Hematopoietic multipotent progenitor cell treated with erythropoietin and hydrocortisone succinate and interleukin-3 and kit ligand, for 4 days (in vitro differentiated cells): Measurements from ENCODE around the gene FAM240A.
A peak's percentile ranks its signal among the peaks of the same experiment; 100 is the strongest.
"Not testable (repeated sequence)": the region's sequence is repeated elsewhere in the genome, so short reads cannot be mapped to it uniquely, and the experiment has no call there.

Experiments used
- DNase-seq: peaks from one replicate; pipeline ENCODE4 v3.0.0-alpha.2; 2015

The FAM240A gene

DNA sequence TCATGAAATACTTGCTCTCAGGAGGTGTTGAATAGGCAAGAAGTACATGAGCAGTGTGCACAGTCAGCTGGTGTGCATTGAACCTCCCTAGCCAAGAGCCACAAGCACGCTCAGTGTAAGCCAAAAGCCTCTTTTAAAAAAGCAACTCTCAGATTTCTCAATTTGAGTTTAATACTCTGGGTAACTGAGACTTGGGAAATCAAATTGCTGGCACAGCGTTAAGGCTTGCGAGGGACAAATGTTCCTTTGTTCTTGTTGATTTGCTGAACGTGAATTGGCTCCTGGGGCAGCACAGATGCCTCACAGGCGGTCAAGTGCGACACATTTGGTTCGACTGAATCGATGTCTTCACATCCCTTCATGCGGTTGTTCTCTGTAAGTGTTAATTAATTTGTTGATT lies at the start of gene FAM240A:
TSS of gene FAM240A (plus strand) at position 202 of the 400 bp plus-strand sequence. CDS start at position 361, 159 bp downstream.
- no peak for DNase-seq

DNA sequence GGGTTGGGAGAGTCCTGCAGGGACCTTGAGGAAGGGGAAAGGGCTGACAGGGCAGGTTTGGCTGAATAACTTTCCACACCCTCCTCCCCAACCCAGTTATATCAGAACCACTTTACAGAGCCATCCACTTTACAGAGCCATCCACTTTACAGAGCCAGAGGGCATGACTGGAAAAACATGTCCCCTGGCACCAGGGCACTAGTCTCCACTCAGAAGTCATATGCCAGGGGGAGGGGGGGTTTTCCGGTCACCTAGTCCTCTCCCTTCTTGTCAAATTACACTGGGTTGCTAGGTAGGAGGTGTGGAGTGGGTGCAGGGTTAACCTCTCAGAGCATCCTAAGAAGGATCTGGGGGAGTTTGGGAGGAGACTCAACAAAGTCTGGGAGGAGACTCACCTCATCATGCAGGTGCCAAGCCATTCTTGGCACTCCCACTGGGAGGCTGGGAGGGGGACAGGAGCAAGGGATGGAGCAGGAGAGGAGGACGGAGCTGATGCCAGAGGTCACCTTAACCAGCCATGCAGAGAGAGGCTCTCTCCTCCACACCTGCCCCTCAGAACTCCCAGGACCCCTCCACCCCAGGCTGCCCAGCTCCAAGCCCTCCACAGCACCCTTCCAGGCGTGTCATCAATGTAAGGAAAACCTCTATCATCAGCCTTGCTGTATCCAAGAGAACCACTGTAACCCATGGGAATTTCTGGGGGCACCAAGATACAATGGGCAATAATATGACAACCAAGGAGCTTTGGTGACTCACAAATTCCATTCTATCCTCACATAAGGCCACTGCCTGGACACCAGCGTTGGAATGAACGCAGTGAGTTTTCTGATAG lies 47.9 kb upstream of the FAM240A start:
- DNase-seq: no peak

DNA sequence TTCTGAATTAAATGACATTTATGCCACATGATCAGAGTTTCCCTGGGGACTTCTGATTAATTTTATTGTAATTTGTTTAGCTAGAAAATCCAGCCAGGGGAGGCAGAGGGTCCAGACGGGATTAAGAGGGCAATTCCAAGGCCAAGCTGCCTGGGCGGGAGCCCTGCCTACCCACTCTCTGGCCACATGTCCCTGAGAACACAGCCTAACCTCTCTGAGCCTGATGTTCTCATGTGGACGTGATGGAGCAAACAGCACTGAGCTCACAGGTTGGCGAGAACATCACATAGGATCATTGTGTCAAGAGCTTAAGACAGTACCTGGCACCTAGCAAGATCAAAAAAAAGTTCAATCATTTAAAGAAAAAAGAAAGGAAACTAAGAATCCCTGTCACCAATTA lies 47.2 kb upstream of the FAM240A start:
- no peak for DNase-seq

DNA sequence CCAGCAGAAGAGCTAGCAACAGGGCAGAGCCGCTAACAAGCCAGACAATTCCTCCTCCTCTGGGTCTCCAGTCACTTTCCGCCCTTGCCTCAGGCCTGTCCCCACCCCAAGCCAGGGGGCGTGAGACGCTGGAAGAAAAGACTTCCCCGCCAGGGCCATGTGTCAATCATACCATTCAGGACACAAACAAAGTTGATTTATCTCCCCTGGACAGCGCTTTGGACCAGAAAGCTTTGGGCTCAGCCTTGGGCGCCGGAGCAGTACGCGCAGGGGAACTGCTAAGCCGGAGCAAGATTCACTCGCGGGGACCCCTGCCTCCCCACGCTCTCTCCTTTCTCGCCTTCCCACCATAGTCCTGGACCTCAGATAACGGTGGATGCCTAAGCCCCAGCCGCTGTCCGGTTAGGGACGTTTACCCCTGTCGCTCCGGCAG lies 46.7 kb upstream of the FAM240A start:
- DNase-seq: peak; percentile 57

DNA sequence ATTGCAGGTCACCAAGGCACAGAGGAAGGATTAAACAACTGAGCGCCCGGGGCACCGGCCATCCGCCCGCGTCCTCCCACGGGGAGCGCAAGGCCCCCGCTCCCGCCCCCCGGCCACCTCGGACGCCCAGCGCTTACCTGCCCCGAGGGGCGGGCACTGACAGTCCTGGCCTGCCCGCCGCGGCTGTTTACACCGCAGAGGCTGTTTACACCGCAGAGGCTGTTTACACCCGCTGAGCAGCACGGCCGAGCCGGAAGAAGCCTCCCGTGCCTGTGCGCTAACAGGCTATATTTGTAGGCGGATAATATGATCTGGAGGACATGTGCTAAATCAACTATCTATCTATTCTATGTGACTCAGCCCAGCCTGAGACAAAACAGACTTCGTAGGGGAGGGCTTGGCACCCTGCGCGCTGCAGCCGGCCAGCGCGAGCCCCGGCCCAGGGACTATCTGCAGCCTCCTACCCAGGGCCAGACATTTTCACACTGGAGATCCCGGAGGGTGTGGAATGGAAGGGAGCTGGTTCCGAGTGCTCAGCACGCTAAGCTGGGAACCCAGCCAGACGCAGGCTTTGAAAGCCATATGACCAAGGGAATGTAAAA lies 46.2 kb upstream of the FAM240A start, which contains the start of gene LRRC2:
TSS of gene LRRC2 (minus strand) at position 263 of the 602 bp plus-strand sequence. CDS start 14,711 bp downstream, outside the sequence.
- peak; percentile 65 for DNase-seq

DNA sequence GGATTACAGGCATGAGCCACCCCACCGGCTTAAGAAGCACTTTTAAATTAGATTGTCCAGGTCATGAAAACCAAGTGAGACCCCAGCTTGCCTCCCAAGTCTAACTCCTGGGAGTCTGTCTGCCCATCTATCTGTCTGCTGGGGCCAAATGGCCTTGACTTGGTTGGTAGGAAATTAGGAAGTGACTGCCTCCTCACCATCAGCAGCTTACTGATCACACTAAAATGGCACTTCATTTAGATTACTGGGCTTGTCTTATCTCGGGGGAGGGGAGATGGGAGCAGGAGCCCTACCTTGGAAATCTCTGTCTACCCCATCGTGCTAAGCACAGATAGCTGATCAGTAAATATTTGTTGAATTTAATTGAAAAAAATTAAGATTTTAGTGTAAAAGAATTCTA lies 40.6 kb upstream of the FAM240A start:
- DNase-seq: no peak

DNA sequence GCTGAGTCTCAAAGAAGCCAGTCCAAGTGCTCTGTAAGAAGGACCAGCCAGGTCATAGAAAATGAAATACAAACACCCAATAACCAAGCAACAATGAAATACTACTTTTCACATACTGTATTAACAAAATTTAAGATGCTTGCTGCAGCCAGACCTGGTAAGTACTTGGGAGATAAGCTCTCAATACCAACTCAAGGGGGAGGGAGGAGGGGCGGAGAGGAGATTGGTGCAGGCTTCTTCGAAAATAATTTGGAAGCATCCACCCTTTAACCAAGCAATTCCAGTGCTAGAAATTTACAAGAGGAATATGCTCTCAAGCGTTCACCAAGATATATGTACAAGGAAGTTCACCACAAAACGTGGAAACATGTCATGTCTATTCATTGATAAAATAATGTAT lies 38.6 kb upstream of the FAM240A start:
- no peak for DNase-seq

DNA sequence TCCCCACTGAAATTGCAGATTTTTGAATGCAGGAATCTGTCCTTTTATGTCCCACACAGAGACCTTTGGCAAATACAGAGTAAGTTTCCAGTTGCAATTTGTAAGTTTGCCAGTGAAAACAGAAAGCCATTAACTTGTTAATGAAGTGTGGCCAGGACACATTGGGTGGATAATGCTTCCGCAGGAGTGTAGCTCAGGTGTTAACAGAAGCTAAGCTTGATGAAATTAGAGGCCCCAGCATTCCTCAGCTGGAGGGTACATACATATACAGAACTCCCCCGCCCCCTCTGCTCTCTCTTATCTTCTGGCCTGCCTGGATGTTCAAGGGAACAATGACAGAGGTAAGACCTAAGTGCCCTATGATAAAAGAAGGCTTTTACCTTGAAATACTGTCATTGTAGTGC lies 38.1 kb upstream of the FAM240A start:
- DNase-seq: no peak

DNA sequence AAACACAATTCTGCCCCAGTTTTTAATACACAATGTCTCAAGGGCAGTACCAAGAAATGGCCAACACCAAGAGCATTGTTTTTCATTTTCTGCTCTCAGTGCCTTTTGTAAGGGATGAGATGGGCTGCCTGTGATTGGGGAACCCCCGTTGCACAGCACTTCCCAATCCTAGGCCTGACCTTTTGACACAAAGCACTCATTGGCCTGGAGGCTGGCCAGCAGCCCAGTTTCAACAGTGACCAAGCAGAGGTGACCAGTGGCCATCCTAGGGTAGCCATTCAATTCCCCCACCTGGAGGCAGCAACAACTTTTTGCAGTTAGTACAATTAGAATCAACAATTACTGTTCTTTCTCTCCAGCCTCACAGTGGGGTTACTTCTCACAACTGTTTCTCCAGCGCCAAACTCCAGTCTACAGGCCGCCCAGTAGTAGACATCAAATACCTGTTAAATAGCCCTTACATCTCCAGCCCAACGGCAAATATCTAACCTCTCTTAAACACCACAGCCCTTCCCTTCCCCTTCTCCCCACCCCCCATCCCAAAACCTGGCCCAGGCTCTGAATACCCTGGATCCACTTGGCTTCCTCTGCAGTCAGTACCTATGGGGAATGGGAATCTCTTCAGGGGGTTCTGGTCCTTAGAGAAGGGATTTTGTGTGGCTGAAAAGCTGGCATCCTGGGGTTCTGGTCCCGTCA lies 37.3 kb upstream of the FAM240A start:
- no peak for DNase-seq

DNA sequence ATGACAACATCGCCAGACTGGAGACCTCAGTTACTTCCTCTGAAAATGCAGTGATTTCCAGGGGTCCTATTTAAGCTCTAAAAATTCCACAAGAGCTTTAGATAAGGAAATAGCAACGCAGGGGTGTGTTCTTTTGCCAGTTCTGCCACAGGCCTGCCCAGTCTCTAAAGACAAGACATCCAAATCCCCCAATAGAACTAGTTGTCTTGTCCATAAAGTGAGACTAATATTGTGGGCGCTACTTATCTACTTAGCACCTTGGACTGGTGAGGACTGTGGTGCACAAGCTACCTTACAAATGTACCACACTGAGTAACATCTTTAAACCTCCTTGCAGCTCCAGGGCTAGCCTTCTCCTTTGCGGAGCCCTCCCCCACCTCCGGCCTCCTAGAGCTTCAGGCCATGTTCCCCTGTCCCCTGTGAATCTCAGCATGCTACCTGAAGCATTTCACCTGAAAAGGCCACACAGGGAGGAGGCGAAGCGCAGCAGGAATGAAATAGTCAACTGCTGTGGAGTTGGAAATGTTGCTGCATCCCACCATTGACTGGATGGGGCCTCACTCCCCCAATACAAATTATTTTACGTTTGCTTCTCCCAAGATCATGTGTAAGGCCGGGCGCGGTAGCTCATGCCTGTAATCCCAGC lies 36.6 kb upstream of the FAM240A start:
- DNase-seq: no peak

DNA sequence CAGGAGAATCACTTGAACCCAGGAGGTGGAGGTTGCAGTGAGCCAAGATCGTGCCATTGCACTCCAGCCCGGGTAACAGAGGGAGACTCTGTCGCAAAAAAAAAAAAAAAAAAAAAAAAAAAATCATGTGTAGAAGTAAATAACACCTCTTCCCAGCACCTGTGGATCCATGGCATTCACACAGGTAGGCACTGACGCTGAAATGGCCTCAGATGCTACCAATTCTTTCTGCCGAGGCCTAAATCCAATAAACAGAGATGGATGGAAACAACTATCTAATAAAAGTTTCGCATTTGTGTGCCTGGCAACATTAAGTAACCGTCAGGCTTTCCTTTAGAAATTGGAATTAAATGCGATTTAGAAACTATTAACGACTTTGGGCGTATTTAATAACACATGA lies 35.9 kb upstream of the FAM240A start:
- no peak for DNase-seq

DNA sequence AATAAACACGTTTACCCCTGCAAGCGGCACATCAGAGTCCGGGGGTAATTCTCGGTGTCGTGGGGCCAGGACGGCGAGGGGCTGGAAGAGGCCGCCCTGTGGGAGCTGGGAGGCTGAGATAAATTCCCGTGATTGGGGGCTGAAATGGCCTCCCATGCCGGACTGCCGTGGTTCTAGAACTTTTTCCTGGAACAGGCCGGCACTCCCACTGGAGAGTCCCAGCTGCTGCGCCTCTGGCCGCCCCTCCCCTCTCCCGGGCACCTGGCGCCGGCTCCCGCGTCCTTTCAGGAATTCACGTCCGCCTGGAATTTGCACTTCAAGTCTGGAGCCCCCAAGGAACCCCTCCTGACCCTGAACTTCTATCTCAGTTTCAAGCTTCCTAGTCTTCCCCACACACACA lies 35.4 kb upstream of the FAM240A start:
- DNase-seq: no peak

DNA sequence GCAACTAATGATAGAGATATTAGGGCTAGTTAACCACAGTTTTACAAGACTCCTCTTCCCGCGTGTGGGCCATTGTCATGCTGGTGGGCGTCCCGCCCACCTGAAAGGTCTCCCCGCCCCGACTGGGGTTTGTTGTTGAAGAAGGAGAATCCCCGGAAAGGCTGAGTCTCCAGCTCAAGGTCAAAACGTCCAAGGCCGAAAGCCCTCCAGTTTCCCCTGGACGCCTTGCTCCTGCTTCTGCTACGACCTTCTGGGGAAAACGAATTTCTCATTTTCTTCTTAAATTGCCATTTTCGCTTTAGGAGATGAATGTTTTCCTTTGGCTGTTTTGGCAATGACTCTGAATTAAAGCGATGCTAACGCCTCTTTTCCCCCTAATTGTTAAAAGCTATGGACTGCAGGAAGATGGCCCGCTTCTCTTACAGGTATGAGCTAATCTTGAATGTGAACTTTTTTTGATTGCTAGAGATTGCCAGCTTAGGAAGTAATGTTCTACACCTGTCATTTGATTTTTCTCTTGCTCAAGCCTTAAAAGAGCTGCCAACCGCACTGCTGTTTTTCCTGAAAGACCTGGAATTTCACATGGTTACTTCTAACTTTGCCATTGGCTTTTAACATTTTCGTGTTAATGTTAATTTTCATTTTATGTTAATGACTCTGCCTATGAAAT lies 34.6 kb upstream of the FAM240A start:
- not testable (repeated sequence) for DNase-seq

DNA sequence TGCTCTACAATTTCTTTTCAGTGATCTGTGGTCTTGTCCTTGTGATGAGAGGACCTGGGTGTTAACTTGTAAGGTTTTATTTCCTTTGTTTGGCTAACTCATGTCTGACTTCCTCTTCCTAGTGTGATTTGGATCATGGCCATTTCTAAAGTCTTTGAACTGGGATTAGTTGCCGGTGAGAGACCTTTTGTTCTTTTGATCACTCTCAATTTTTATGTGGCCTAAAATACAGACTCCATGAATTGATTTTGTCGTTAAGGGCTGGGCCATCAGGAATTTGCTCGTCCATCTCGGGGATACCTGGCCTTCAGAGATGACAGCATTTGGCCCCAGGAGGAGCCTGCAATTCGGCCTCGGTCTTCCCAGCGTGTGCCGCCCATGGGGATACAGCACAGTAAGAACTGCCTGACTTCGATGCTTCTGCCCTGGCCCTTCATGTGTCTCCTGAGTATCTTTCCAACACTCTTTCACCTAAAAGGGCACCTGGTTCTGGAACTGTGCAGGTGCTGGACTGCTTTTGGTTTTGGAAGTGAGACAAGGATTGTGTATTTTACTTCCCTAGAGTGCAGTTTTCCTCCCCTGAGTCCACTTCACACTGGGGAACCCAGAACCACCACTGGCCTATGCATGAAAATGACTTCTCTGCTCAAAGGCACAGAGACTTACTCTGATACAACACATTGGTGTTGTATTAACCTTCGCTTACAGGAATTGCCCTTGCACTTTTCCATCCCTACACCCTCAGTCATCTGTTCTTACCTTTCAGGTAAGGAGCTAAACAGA lies 33.2 kb upstream of the FAM240A start:
- DNase-seq: peak; percentile 49

DNA sequence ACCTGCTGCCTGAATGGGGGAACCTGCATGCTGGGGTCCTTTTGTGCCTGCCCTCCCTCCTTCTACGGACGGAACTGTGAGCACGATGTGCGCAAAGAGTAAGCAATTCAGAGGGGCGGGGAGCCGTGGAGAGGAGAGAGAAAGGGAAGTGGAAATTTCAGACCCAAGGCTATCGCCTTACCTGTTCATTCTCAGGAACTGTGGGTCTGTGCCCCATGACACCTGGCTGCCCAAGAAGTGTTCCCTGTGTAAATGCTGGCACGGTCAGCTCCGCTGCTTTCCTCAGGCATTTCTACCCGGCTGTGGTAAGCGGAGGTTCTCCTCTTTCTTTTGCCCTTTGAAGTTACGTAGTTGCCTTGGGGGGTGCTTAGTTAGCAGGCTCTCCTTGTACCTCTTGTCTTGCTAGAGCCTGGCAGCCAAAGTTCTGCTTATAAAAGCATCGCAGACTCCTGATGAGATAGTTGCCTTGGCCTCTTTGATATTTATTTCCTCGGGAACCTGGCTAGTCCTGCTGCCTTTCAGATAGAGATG lies 32.5 kb upstream of the FAM240A start:
- DNase-seq: no peak

DNA sequence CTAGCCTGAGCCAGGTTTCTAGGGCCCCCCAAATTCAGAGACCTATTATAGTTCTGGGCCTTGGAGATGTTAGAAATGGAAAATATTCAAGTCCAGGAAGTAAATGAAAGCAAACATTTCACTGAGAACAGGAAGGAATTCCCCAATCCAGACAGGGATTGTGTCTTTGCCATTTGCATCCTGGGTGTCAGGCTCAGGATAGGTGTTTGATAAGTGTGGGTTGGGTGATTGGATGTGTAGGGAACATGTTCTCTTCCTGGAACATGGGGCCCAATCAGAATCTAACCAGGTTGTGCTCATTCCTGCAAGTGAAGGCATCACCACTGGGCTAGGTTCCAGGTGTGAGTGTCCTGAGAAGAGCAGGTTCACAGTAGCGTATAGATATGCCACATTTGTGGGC lies 31.6 kb upstream of the FAM240A start:
- no peak for DNase-seq

DNA sequence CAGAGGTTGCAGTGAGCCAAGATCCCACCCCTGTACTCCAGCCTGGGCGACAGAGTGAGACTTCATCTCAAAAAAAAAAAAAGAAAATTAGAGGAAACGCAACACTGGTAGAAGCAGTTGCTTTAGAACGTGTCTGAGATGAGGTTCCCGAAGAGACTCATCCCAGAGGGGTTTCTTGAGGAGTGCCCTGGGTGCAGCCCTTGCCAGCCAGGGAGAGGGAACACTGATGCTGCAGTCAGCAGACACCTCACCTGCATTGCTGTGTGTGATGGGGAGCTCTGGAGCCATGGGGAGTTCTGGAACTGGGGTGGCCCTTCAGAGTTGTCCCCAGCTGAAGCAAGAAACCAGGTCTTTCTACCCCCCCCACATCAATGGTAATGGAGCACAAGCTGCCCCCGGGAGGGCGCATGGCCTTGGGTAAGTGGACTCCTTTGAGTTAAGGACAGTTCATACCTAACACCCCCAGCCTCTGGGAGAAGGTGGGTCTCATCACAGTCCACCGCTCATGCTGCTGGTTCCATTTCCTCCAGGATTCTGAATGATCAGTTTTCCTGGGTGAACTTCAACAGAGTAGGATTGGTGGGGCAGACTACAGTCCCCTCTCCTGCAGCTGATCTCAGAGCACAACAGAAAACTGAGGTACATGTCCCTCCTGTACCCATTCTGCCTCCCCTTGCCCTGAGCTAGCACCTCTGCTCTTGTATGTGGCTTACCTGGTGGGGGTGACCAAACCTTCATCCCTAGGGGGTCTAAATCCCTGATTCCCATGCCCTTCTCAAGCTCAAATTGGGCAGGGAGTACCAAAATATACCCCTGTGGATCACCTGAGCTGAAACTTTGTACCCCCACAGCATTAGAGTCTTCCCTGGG lies 27.5 kb upstream of the FAM240A start:
- DNase-seq: no peak

DNA sequence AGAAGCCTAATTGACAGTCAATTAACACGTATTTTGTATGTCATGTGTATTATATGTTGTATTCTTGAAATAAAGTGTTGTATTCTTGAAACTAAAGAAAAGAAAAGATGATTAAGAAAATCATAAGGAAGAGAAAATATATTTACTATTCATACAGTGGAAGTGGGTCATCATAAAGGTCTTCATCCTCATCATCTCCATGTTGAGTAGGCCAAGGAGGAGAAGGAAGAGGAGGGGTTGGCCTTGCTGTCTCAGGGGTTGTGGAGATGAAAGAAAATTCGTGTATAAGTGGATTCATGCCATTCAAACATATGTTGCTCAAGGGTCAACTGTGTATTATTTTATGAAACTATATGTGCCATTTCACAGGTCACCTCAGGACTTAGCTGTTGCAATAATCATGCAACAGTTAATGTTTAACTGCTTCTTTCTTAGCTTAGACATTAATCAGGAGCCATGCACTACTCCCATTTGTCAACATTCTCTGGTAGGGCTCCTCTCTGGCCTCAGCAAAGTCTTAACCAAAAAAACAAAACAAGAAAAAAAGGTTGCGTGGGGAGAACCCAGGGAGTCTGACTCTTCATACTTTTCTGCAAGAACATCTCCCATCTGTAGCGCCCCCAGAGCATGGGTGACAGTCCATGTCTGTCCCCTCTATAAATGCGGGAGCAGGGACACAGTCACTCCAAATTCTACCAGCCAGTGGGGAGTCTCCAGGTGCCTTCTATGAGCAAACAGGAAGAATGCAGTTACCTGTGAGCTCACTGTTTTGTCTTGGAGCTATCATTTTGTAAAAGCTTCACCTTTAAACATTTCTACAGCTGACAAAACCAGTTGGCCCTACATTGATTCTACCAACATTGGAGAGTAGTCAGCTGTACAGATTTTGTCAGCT lies 26.3 kb upstream of the FAM240A start:
- no peak for DNase-seq

DNA sequence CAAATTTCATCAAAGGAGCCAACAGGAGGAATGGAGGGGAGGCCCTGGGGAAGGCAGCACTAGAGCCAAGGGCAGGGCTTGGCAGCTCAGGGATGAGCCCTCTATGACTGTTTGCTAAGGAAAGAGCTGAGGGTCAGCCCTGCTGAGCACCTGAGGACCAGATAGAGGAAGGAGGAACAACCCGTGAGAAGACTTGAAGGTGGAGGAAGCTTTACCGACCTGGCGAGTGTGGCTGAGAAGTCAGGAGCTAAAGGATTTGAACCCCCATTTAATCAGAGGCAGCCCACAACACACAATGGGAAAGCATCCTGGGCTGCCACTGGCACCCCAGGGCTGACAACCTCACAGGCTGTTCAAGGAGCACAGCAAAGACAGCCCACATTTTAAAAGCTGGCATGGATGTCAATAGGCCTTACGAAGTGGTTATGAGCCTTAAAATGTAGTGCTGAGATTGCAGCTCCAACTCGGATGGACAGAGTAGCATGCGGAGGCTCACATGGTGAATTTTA lies 25.5 kb upstream of the FAM240A start:
- no peak for DNase-seq
